ENCODE results near the gene MIF4GD.

The MIF4GD gene

DNA sequence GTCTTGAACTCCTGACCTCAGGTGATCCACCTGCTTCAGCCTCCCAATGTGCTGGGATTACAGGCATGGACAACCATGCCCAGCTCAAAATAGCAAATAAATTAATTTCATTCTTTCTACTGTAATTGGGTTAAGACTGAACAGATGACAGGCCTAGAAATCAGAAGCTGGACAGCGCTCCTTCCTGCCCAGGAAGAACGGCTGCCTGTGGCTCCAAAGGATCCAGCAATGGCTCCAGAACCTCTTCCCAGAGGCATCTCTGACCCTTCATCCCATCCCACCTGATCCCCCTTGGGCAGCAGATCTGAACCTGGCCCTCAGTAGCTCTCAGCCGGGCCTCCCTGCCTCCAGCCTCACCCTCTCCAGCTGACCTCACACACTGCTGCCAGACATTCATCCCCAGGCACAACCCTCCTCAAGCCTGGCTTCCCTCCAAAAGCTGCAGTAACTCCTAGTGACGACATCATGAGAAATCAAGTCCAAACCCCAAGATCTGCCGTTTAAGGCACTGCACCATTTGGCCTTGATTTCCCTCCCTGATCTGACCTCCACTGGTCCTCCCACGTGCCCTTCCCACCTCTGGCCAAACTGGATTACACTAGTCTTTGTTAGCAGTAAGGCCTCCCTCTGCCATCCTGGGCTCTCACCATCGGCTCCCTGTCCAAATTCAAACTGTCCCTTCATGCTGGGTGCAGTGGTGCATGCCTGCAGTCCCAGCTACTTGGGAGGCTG is 3.1 kb upstream of the MIF4GD start:
- ATAC-seq (replicated peaks; ENCODE audit: extremely low read depth, poor library complexity, severe bottlenecking) (no peak), DNase-seq (ENCODE audit: low spot score in 2 of 2) (no peak)
- Mint-ChIP-seq H3K4me1 (peaks cover 17% of the 10 kb centered on the region), H3K27ac (ENCODE audit: low read depth) (peak overlapping the region; percentile 50), H3K36me3 (ENCODE audit: insufficient read depth) (peaks cover 1% of the 10 kb centered on the region), H3K9me3 (no peaks in the 10 kb centered on the region), H3K4me3 (peak overlapping the region; percentile 42), H3K27me3 (no peaks in the 10 kb centered on the region)

DNA sequence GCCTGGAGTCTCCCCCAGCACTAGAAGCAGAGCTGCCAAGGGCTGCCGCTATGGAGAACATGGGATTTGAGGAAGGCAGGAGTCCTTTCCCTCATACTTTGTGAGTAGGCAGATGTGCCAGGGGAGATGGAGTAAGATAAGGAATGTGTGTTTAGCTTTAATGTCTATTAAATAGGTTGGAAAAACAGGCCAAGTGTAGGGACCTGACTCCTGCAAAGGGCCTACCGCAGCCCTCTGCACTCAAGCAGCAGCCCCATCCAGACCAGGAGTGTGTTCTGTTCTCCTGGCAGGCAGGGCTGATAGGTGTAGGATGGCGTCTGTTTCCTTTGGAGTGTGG is 1.8 kb upstream of the MIF4GD start:
- Mint-ChIP-seq H3K9me3 (no peaks in the 10 kb centered on the region), H3K27me3 (no peaks in the 10 kb centered on the region), H3K27ac (ENCODE audit: low read depth) (no peak overlapping the region), H3K36me3 (ENCODE audit: insufficient read depth) (no peaks in the 10 kb centered on the region), H3K4me3 (peak overlapping the region; percentile 79), H3K4me1 (peaks cover 22% of the 10 kb centered on the region)
- ATAC-seq (replicated peaks; ENCODE audit: extremely low read depth, poor library complexity, severe bottlenecking) = no peak
- DNase-seq (ENCODE audit: low spot score in 2 of 2) = no peak

DNA sequence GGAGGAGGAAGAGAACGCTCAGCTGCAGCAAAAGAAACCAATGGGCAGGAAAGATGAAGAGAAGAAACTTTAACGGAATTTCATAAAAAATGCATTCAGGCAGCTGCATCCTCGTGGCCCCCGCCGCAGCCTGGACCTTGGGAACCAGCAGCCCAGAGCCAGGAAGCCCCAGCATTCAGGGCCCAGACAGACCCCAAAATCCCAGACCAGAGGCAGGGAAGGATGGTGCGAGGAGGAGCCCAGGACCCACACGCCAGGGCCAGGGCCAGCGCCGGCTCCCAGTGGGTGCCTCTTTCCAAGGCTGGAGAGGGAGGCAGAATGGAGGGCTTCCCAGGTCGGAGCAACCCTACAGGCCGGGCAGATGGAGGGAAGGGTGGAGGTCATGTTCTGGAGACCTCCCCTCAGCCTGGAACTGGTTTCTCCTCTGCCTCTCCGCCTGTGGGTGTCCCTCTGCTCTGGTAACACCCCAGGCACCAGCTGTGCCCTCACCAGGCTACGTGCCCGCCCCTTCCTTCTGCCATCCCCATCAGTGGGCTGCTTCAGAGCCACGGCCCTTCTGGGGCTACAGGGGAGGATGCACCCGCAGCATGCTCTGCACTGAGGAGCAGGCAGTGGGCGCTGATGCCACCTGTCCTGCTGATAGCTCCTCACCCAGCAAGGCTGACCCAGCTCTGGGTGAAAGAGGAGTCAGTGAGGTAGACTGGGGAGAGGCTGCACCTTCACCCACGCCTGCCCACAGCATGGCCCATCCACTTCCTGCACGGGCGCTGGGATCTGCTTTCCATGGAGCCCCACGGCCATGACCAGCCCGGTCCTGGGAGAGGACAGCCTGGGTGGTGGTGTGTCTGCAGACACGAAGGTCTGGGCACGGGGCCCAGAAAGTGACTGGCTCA is 1.2 kb upstream of the MIF4GD start:
- no peak for ATAC-seq (replicated peaks; ENCODE audit: extremely low read depth, poor library complexity, severe bottlenecking)
- H3K4me3 Mint-ChIP-seq = peak overlapping the region; percentile 79
- no peaks in the 10 kb centered on the region for H3K9me3 Mint-ChIP-seq
- no peak for DNase-seq (ENCODE audit: low spot score in 2 of 2)
- H3K4me1 Mint-ChIP-seq = peaks cover 22% of the 10 kb centered on the region
- no peaks in the 10 kb centered on the region for H3K27me3 Mint-ChIP-seq
- H3K27ac Mint-ChIP-seq (ENCODE audit: low read depth) = peak overlapping the region; percentile 35
- no peaks in the 10 kb centered on the region for H3K36me3 Mint-ChIP-seq (ENCODE audit: insufficient read depth)

- peaks cover 22% of the 10 kb centered on the region for H3K4me1 Mint-ChIP-seq
- no peaks in the 10 kb centered on the region for H3K9me3 Mint-ChIP-seq
- ATAC-seq (replicated peaks; ENCODE audit: extremely low read depth, poor library complexity, severe bottlenecking) (peak; percentile 85), DNase-seq (ENCODE audit: low spot score in 2 of 2) (peak; percentile 81 to 88)
- H3K27me3 Mint-ChIP-seq = no peaks in the 10 kb centered on the region
- H3K27ac Mint-ChIP-seq (ENCODE audit: low read depth) = peak overlapping the region; percentile 35
- peak overlapping the region; percentile 79 for H3K4me3 Mint-ChIP-seq
- peaks cover under 1% of the 10 kb centered on the region for H3K36me3 Mint-ChIP-seq (ENCODE audit: insufficient read depth)
Measured at GRCh38 chr17:75271233-75271954, 363 bp upstream of the MIF4GD start.

GRCh38 chr17:75270218-75270965 is 639 bp downstream of the MIF4GD start:
- H3K9me3 Mint-ChIP-seq = no peaks in the 10 kb centered on the region
- ATAC-seq (replicated peaks; ENCODE audit: extremely low read depth, poor library complexity, severe bottlenecking) (peak; percentile 38), DNase-seq (ENCODE audit: low spot score in 2 of 2) (peak; percentile 27 to 31)
- peak overlapping the region; percentile 35 for H3K27ac Mint-ChIP-seq (ENCODE audit: low read depth)
- peaks cover 22% of the 10 kb centered on the region for H3K4me1 Mint-ChIP-seq
- peak overlapping the region; percentile 85 for H3K4me3 Mint-ChIP-seq
- peaks cover 3% of the 10 kb centered on the region for H3K36me3 Mint-ChIP-seq (ENCODE audit: insufficient read depth)
- H3K27me3 Mint-ChIP-seq = no peaks in the 10 kb centered on the region

DNA sequence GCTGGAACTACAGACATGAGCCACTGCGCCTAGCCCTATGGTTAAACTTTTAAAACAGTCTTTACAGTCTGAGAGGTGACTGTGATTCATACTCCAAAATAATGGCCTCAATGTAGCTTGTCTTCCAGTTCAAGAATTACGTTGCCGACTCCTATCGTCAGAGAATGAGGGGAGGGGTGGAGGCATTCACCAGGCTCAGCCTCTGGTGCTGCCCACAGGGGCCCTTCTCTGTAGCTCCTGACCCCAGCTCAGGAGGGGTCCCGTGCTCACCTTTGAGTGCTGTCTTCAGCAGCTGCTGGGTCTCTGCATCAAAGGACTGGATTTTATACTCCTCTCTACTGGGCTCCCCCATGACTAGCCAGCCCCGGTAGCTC is 1.2 kb downstream of the MIF4GD start:
- H3K27me3 Mint-ChIP-seq = no peaks in the 10 kb centered on the region
- H3K9me3 Mint-ChIP-seq = no peaks in the 10 kb centered on the region

DNA sequence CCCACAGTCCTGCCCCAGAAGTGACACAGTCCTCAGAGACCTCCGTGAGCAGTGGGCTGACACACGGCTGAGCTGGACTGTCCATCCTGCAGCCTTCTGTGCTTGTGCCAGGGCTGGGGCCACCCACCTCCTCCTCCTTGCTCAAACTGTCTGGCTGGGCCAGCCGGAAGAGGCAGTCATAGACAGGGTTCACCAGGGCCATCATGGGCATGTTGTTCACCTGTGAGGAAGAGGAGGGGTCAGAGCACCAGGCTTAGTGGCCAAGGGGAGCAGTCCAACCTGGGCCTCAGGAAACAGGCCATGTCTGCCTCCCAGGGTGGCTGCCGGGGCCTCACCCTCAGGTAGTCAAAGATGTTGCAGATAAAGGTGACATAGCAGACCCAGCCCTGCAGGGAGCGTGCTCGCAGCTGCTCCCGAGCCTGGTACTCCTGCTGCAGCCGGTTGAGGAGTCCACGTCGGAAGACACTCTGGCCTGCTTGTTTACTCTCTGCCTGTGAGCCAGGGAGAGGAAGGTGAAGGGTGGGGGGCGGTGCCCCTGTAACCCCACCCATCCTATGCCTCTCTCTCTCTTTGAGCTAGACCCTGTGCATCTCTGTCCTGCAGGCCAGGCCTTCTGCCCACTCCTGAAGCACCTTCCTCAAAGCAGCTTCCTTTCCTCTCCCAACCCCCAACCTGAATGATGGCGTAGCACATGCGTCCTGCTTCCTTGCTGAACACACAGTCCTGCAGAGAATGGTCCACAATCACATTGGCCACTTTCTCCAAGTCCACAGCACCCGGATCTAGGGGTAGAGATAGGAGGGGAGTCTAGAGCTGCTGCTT is 3.4 kb downstream of the MIF4GD start:
- no peak overlapping the region for H3K27ac Mint-ChIP-seq (ENCODE audit: low read depth)
- no peaks in the 10 kb centered on the region for H3K27me3 Mint-ChIP-seq
- no peak overlapping the region for H3K4me3 Mint-ChIP-seq
- DNase-seq (ENCODE audit: low spot score in 2 of 2) (no peak), ATAC-seq (replicated peaks; ENCODE audit: extremely low read depth, poor library complexity, severe bottlenecking) (no peak)
- peaks cover 17% of the 10 kb centered on the region for H3K4me1 Mint-ChIP-seq
- peaks cover 16% of the 10 kb centered on the region for H3K36me3 Mint-ChIP-seq (ENCODE audit: insufficient read depth)
- no peaks in the 10 kb centered on the region for H3K9me3 Mint-ChIP-seq

More for the DNA sequence above, 1.2 kb downstream of the MIF4GD start:
- Mint-ChIP-seq H3K27ac (ENCODE audit: low read depth) (peak overlapping the region; percentile 35), H3K4me1 (peaks cover 22% of the 10 kb centered on the region), H3K36me3 (ENCODE audit: insufficient read depth) (peaks cover 8% of the 10 kb centered on the region), H3K4me3 (peak overlapping the region; percentile 85)
- DNase-seq (ENCODE audit: low spot score in 2 of 2) (no peak), ATAC-seq (replicated peaks; ENCODE audit: extremely low read depth, poor library complexity, severe bottlenecking) (no peak)

DNA sequence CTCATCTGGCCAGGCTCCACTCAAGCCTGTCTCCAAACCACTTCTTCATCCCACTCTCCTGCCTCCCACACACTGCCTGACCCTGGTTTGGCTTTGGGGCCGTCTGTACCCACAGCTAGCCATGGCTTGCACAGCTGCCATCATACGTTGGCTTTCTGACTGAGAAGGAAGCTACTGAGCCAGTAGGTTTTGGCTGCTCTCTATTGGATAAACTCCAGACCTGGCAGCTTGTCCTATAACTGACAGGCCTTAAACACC is 3.9 kb downstream of the MIF4GD start:
- H3K36me3 Mint-ChIP-seq (ENCODE audit: insufficient read depth) = peaks cover 17% of the 10 kb centered on the region
- ATAC-seq (replicated peaks; ENCODE audit: extremely low read depth, poor library complexity, severe bottlenecking) (no peak), DNase-seq (ENCODE audit: low spot score in 2 of 2) (no peak)
- H3K4me3 Mint-ChIP-seq = no peak overlapping the region
- peaks cover 21% of the 10 kb centered on the region for H3K4me1 Mint-ChIP-seq
- no peaks in the 10 kb centered on the region for H3K27me3 Mint-ChIP-seq
- no peaks in the 10 kb centered on the region for H3K9me3 Mint-ChIP-seq
- no peak overlapping the region for H3K27ac Mint-ChIP-seq (ENCODE audit: low read depth)

- Mint-ChIP-seq H3K27ac (ENCODE audit: low read depth) (no peak overlapping the region), H3K4me3 (no peak overlapping the region), H3K4me1 (peaks cover 22% of the 10 kb centered on the region), H3K27me3 (no peaks in the 10 kb centered on the region), H3K9me3 (no peaks in the 10 kb centered on the region), H3K36me3 (ENCODE audit: insufficient read depth) (peaks cover 20% of the 10 kb centered on the region)
- no peak for DNase-seq (ENCODE audit: low spot score in 2 of 2)
- no peak for ATAC-seq (replicated peaks; ENCODE audit: extremely low read depth, poor library complexity, severe bottlenecking)
Measured at GRCh38 chr17:75266316-75267152, 4.5 kb downstream of the MIF4GD start.

- peaks cover 26% of the 10 kb centered on the region for H3K4me1 Mint-ChIP-seq
- H3K4me3 Mint-ChIP-seq = no peak overlapping the region
- ATAC-seq (replicated peaks; ENCODE audit: extremely low read depth, poor library complexity, severe bottlenecking) = no peak
- DNase-seq (ENCODE audit: low spot score in 2 of 2) = no peak
- peaks cover 24% of the 10 kb centered on the region for H3K36me3 Mint-ChIP-seq (ENCODE audit: insufficient read depth)
- H3K27ac Mint-ChIP-seq (ENCODE audit: low read depth) = no peak overlapping the region
- H3K27me3 Mint-ChIP-seq = no peaks in the 10 kb centered on the region
- no peaks in the 10 kb centered on the region for H3K9me3 Mint-ChIP-seq
Measured at GRCh38 chr17:75265614-75266315, 5.3 kb downstream of the MIF4GD start.

DNA sequence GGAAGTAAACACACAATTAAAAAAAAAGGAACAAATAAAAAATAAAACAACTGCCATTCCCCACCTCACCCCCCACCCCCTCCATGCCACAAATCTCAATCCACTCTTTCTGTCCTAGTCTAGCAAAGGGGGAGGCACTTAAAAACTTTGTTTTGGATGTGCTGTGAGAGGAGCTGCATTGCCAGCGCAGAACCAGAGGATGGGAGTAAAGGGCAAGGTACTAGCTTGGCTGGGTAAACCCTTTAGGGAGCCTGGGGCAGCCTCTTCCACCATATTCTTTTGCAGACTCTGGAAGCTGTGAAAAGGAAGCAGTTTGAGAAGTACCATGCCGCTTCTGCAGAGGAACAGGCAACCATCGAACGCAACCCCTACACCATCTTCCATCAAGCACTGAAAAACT is 8.0 kb downstream of the MIF4GD start:
- Mint-ChIP-seq H3K27me3 (no peaks in the 10 kb centered on the region), H3K36me3 (ENCODE audit: insufficient read depth) (peaks cover 25% of the 10 kb centered on the region), H3K27ac (ENCODE audit: low read depth) (no peak overlapping the region), H3K4me1 (peaks cover 41% of the 10 kb centered on the region), H3K9me3 (no peaks in the 10 kb centered on the region), H3K4me3 (peak overlapping the region; percentile 98)
- ATAC-seq (replicated peaks; ENCODE audit: extremely low read depth, poor library complexity, severe bottlenecking) (no peak), DNase-seq (ENCODE audit: low spot score in 2 of 2) (no peak)
